ENCODE measurements around the gene ELP2.
"Not testable (repeated sequence)": the region's sequence is repeated elsewhere in the genome, so short reads cannot be mapped to it uniquely, and the experiment has no call there.

ELP2 gene

DNA sequence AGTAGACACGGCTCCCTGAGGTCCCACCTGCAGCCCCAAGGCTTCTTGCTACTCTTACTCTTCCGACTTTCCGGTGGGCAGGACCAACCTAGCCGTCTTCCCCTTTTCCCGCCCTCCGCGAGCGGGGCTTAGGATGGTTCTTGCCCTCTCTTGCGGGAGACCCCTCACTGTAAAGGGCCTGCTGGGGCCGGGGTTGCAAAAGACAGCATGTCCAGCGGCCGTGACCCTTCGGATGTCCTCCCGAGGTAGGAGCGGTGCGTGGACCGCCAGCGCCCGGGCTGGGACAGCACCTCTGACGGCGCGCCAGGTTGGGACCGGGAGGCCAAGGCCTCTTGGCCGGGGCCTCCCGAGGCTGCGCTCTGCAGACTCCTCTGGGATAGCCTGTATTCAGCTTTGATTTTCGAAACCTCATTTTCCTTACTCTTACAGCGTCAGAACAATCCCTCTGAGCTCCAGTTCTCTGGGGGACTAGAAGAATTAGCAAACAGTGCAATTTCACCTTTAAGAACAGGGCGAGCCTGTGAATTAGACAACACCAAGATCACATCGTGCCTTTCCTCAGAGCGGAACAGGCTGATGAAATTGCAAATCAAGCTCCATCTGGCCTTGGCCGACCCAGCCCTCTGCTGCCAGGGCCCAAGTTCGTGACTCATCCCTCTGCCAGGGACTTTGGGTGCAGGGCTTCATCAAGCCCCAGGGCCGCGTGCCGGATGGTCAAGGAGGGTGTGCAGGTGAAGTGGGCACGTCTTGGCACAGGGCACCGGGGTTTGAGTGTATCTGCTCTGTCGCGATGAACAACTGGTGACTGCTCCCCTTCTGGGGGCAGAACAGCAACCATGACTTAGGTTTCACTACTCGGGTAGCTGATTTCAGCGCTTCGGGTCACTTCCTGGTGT, 58.4 kb downstream of the ELP2 start:
- peak; percentile 82 for DNase-seq (ENCODE audit: low read depth)

DNA sequence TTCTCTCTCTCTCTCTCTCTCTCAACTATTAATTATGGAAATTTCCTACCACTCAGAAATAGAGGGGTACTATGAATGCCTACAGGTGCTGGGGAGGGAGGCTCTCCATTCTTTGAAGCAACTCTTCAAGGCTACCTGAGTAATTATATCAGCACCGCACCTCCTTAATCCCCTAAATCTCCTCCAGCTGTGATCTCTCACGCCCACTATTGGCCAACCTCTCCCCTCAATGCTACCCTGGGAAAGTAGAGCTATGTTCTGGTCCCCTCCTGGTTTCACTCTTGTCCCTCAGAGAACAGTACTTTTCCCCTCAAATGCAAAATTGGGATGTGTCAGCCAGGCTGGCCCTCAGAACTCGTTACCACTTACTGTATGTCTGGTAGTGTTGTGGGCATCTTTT, 59.2 kb downstream of the ELP2 start:
- no peak for DNase-seq (ENCODE audit: low read depth)

DNA sequence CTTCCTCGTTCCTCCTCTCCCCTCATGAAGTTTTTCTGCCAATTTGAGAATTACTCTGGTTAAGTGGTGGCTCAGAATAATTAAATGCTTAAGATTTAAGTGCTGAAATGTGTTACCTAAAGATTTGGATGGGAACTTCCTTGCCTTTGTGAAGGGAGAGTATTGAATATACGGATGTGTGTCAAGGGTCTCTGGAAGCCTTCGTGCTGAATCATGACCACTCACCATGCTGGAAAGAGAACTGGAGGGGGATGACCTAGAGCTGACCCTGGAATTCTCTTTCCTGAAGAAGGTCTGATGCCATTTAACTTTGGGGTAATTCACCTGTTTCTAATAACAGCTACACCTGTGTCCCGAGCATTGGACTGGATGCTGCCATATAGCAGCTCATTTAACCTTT, 59.8 kb downstream of the ELP2 start:
- no peak for DNase-seq (ENCODE audit: low read depth)

DNA sequence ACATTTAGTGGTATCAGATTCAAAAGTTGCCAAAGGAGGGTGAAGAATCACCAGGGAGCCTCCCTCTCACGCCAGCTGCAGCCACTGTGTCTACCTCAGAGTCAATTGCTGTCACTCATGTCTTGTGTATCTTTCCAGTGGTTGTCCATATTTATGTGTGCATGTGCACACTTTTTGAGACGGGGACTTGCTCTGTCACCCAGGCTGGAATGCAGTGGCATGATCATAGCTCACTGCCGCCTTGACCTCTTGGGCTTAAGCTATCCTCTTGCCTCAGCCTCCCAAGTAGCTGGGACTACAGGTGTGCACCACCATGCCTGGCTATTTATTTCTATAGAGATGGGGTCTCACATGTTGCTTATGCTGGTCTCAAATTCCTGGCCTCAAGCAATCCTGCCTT, 61.6 kb downstream of the ELP2 start:
- no peak for DNase-seq (ENCODE audit: low read depth)

DNA sequence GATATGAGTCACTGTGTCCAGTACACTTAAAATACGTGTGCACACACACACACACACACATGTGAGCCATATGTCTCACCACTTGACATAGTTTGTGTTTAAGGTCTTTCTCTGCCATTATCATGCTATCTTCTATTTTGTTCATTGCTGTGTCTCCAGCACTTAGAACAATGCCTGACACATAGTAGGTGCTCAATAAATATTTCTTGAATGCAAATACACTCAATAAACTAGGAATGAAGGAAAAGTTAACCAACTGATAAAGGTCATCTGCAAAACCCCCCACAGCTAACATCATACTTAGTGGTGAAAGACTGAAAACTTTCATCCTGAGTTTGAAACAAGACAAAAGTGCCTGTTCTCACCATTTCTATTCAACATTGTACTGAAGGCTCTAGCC, 62.0 kb downstream of the ELP2 start:
- DNase-seq (ENCODE audit: low read depth) = no peak

DNA sequence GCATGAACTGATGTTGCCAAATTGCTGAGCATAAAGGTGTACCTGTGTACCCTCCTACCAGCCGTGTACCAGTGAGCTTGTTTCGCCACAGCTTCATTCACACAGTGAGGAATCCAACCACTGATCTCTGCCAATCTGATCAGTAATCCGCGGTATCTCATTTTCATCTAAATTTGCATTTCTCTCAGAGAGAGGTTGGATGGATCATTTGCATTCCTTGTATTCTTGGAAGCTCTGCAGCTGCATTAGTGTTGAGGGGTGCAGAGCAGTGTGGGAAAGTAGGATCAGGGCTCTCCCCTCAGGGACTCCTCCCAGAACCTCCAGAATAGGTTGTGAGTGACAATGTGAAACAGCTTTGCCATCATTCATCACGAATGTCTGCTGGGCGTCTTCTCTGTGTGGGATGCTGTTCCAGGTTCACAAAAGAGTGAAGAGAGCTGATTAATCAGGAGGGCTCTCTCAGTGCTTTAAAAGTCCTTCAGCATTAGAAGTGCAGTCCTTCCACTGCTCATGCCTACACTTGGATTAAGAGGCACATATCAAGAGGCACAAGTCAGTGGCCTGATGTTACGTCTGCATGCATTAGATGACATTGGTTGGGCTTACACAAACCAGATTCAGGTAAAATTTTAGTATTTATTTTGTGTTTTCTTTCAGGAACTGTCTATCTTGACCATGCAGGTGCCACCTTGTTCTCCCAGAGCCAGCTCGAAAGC, 65.1 kb downstream of the ELP2 start:
- no peak for DNase-seq (ENCODE audit: low read depth)

DNA sequence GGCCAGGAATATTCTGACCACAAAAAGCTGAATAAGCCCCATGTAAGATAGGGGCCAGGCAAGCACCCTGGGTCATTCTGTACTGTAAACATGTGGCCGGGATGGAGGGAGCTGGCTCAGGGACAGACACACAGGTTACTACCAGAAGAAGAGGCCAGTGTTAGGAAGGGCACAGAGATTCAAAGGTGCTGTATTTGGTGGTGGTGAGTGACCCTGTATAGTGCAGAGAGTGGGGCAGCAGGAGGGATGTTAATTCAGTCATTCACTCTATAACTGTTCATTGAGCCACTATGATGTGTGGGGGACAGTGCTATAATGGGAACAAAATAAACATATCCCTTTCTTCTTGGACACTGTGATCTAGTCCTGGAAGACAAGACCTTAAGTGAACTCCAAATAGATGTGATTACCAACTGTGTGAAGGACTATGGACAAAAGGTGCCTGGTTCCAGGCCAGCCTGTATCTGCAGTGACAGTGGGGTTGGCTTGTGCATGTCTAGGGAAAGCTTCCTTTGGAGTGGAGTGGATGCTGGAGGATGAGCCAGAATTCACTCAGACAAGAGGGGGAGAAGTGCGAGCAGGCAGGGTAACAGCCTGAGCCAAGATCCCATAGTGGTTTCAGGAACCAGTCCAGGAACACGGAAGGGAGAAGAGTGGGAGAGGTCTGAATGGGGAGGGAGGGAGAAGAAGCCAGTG, 65.9 kb downstream of the ELP2 start:
- no peak for DNase-seq (ENCODE audit: low read depth)

DNA sequence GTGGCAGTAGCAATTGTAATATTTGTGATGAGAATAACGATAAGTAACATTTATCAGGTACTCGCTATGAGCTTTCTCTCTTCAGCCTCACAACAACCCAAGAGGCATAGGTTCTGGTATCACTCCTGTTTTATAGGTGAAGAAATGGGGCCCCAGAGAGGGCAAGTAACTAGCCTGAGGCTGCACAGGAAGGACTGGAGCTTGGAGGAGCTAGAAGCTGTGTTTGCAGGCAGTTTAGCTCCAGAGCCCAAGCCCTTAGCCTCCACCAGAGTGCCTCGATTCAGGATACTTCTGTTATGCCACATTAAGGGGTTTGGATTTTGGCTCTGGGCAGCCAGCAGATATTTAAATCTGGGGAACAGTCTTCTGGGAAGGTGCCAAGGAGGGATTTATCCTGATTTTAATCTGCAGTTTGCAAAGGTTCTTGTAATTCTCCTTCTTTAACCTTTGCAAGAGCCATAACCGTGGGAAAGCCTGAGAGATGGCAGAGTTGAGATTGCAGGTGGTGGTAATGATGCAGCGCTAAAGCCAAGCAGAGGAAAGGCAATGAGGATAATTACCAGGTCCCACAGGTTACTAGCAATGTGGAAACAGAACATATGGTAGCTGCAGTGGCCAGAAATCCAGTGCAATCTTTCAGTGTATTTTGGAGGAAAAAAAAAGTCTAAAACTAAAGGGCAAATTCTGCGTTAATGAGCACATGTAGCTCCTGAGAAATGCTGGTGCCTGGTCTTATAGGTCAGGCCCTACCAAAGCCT, 66.7 kb downstream of the ELP2 start:
- DNase-seq (ENCODE audit: low read depth) = no peak

DNA sequence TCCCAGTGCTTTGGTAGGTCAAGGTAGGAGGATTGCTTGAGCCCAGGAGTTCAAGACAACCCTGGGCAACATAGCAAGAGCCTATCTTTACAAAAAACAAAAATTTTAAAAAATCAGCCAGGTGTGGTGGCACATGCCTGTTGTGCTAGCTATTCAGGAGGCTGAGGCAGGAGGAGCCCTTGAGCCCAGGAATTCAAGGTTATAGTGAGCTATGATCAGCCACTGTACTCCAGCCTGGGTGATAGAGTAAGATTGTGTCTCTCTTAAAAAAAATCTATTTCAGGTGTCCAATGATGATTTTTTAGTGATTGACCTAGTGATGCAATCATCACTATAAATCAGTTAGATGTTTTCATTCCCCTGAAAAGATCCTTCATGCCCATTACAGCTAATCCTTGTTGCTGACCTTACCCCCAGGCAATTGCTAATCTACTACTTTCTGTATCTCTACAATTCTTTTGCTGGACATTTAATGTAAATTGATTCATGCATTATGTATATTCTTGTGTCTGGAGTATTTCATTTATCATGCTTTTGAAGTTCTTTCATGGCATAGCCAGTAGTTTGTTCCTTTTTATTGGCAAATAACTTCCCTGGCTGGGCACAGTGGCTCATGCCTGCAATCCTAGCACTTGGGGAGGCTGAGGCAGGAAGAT, 67.9 kb downstream of the ELP2 start:
- no peak for DNase-seq (ENCODE audit: low read depth)

DNA sequence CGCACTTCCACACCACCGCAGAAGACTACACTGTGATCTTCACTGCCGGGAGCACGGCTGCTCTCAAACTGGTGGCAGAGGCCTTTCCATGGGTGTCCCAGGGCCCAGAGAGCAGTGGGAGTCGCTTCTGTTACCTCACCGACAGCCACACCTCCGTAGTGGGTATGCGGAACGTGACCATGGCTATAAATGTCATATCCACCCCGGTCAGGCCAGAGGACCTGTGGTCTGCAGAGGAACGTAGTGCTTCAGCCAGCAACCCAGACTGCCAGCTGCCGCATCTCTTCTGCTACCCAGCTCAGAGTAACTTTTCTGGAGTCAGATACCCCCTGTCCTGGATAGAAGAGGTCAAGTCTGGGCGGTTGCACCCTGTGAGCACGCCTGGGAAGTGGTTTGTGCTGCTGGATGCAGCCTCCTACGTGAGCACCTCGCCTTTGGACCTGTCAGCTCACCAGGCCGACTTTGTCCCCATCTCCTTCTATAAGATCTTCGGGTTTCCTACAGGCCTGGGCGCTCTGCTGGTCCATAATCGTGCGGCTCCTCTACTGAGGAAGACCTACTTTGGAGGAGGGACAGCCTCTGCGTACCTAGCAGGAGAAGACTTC, 70.1 kb downstream of the ELP2 start:
- DNase-seq (ENCODE audit: low read depth) = no peak

DNA sequence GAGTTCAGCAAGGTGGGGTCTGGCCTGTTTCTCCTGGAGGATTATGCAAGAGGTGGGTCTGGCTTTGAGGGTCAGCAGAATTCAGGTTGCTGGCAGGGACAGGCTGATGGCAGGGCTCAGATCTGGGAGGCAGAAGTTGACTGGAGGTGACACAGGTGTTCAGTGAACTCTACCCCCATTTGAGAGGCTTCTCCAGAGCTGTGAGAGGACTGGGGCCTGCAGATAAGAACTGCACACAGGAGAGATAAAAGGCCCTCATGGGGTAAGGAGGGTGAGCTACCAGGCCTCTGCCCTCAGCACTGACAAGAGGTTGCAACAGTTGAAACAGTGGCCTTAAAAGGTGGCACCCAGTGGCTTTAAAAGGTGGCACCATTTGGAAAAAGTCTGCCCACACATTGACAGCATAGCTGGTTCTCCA, 70.7 kb downstream of the ELP2 start:
- DNase-seq (ENCODE audit: low read depth) = no peak

DNA sequence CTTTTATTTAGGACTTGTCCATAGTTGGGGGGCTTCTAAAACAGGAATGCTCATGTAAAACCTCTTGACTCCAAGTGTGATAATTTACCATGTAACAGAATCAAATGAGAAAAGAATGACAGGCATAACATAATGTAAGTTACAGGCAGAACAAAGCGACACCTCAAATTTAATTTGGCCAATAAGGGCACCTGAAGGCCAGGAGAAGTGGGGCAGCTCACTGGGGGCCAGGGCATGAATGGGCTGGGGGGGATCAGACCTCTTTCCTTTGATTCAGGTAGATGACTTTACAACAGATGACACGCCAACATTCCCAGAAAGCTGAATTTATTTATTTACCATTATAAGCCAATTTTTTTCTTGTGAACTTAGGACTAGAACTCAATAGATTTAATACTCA, 72.1 kb downstream of the ELP2 start:
- no peak for DNase-seq (ENCODE audit: low read depth)

DNA sequence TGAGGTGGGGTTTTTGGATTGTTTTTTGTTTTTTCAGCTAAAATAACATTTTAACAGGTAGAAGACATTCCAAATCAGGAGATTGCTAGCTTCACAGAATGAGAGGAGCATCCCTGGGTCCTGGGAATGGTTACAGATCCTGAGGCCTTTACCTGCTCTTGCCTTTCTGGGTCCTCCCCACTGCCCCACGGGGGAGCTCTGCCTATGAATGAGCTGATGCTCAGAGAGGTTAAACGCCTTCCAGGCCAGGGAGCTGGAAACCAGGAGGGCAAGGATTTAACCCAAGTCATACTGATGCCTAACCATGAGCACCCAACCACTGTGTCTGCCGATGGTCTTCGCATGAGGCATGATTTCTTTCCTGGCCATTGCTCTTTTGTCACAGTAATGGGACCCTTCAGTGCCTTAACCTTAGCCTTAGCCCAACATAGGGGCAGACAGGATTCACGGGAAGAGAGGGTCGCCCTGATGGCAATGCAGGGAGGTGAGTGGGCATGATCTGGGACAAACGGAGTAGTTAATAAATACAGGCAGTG, 73.7 kb downstream of the ELP2 start:
- DNase-seq (ENCODE audit: low read depth) = no peak

DNA sequence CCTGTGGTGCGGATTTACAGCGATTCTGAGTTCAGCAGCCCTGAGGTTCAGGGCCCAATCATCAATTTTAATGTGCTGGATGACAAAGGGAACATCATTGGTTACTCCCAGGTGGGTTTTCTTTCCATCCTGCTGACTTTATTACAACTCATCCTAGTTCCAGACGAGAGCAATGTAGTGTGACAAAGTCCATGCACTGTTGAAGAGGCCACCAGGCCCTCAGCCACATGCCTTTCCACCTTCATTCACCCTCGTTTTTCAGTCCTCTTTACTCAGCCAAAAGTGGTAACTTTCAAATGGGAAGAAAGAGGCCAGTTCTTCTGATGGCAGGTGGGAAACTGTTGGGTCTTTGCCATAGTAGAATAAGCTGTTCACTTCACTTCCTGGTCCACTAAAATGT, 75.5 kb downstream of the ELP2 start:
- DNase-seq (ENCODE audit: low read depth) = no peak

DNA sequence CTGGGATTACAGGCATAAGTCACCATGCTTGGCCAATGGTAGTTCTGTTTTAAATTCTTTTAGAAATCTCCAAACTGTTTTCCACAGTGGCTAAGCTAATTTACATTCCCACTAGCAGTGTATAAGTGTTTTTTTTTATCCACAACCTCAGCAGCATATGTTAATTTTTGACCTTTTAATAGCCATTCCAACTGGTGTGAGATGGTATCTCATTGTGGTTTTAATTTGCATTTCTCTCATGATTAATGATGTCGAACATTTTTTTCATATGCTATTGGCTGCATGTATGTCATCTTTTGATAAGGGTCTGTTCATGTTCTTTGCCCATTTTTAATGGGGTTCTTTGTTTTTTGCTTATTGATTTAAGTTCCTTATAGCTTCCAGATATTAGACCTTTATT, 77.6 kb downstream of the ELP2 start:
- DNase-seq (ENCODE audit: low read depth) = no peak

DNA sequence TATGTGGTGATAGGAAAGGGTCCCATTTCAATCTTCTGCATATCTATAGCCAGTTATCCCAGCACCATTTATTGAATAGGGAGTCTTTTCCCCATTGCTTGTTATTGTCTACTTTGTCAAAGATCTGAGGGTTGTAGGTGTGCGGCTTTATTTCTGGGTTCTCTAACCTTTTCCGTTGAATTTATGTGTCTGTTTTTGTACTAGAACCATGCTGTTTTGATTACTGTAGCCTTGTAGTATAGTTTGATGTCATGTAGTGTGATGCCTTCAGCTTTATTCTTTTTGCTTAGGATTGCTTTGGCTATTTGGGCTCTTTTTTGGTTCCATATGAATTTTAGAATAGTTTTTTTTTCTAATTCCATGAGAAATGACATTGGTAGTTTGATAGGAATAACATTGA, 78.3 kb downstream of the ELP2 start:
- not testable (repeated sequence) for DNase-seq (ENCODE audit: low read depth)

DNA sequence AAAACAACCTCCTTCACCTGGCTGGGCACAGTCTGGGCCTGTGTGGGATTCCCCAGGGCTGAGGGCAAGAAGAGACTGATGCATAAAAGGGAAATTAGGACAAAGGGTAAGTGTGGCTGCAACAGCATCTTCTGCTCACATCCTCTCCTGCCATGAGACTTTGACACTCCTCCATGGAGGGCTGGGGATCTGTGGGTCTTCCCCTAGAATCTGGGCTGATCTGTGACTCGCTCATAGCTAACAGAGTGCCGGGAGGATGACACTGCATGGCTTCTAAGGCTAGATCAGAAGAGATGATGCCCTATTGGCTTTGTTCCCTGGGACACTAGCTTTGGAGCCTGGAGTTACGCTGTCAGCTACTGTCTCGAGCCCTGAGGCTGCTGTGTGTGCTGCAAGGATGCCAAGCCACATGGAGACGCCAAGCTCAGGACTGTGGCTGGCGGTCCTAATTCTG, 81.9 kb downstream of the ELP2 start:
- DNase-seq (ENCODE audit: low read depth) = peak; percentile 30

DNA sequence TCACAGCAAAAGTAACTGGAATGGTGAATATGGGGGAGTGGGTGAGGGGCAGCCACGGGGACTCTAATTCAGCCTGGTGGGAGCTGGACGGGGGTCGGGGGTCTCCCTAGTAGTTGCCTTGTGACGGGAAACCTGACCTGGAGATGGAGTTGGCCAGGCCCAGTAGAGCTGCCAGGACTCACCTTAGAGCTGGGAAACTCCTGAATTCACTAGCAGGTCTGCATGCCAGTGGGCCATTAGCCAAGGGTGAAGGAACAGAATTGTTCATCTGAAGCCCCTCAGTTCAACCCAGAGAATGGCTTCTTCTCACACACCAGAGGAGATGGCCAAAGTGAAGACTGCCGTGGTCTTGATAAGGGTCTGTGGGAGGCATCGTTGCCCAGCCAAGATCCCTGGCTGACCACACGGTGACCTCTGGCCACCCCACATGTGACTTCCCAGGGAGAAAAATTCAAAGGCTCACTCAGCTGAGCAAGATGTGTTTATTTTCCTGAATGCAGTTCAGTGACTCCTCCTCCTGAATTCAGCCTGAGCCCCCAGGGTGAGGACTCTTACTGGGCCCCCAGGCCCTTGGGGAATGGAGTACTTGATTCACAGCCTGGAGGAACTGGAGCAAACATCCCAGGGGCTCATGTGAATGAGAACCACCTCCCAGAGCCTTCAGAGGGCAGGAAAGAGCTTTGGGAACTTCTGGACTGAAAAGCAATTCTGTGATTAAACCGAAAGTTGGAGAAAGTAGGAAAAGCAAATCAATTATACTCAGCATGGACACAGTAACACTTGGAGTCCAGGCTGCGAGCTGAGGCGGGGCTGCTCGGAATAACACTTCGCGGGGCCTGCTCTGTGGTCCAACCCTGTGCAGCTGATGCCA, 82.8 kb downstream of the ELP2 start:
- peak; percentile 16 for DNase-seq (ENCODE audit: low read depth)

DNA sequence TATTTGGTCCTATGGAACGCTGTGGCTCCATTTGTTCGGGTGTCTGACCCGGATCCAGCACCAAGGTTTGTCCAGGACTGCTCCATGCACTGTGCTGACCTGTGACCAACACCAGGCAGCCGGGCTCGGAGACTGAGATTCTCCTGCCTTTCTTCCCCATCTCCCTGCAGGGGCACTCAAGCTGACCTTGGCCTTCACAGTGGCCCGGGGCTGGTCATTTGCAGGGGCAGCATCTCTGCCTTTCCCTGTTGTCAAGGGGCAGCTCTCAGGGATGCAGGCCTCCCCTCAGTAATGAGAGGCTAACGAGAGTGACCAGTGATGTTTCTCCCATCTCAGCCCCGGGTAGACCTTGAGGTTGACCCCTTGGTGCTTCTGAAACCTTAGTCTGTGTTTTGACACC, 85.1 kb downstream of the ELP2 start:
- no peak for DNase-seq (ENCODE audit: low read depth)

DNA sequence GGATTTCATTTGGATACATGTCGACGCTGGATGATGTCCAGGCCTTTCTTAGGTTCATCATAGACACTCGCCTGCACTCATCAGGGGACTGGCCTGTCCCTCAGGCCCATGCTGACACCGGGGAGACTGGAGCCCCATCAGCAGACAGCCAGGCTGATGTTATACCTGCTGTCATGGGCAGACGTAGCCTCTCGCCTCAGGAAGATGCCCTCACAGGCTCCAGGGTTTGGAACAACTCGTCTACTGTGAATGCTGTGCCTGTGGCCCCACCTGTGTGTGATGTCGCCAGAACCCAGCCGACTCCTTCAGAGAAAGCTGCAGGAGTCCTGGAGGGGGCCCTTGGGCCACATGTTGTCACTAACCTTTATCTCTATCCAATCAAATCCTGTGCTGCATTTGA, 85.9 kb downstream of the ELP2 start:
- DNase-seq (ENCODE audit: low read depth) = no peak

Data from fibroblast of gingiva (primary cell).